Endothelial cell of hepatic sinusoid (primary cell): ENCODE results near the gene TTC33.
"Not testable (repeated sequence)": the region's sequence is repeated elsewhere in the genome, so short reads cannot be mapped to it uniquely, and the experiment has no call there.

Experiments used
- in situ Hi-C: cut with HindIII; loops from 2 replicates; pipeline ENCODE4 v1.10.0; 2017; ENCODE audit warnings: low sequenced_read_pairs

TTC33 gene

GRCh38 chr5:40722497-40722911, 33.3 kb downstream of the TTC33 start:
- in situ Hi-C loops: not testable (repeated sequence)

DNA sequence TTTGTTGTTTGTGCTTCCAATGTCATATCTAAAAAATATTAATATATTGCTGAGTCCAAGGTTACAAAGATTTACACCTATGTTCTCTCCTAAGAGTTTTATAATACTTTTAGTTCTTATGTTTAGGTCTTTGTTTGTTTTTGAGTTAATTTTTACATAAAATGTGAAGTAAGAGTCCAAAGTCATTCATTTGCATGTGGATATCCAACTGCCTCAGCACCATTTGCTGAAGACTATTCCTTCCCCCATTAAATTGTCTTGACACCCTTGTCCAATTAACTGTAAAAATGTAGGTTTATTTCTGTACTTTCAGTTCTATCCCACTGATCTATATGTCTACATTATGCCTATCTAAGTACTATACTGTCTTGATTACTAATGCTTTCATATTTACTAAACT, 35.7 kb downstream of the TTC33 start:
- in situ Hi-C loops: no loop called here

GRCh38 chr5:40717281-40717680, 38.5 kb downstream of the TTC33 start:
- in situ Hi-C loops: no loop called here

- in situ Hi-C loops: no loop called here
Measured at GRCh38 chr5:40716590-40716989, 39.2 kb downstream of the TTC33 start.

DNA sequence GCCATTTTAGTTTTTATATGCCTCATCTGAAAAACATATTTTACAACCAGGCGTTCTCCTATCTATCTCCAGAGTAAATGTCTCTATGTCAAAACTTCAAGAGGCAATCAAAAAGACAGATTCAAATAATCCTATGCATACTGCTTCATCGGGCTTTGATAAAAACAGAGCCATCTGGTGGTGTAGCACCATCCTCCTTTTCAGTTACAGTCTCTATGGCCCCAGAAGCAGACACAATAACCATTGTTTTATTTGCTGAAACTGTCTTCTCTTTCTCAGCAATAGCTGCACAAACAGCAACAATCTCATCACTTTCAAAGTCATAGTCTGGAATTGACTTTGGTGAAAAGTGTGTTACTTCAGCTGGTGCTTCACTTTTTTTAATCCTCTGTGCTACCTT, 39.8 kb downstream of the TTC33 start:
- in situ Hi-C loops: no loop called here

DNA sequence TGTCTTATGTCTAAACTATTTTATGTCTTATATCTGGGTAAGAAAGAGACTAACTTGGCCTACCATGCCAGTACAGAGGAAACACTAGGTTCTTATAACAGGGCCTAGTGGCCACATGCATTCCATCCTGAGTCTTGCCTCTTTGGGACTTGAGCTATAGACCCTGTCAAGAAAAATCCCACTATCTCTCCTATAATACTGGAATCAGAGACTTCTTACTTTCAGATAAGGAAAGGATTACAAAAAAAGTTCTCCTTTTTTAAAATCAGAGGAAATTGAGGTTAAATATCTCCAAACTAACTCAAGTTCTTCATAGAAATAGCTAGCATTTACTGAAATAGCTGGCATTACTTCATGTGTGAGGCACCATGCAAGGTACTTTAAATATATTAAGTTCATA, 41.8 kb downstream of the TTC33 start:
- in situ Hi-C loops: no loop called here

- in situ Hi-C loops: not testable (repeated sequence)
Measured at GRCh38 chr5:40710575-40710974, 45.2 kb downstream of the TTC33 start.

- in situ Hi-C loops: not testable (repeated sequence)
Measured at GRCh38 chr5:40705484-40705883, 50.3 kb downstream of the TTC33 start.

DNA sequence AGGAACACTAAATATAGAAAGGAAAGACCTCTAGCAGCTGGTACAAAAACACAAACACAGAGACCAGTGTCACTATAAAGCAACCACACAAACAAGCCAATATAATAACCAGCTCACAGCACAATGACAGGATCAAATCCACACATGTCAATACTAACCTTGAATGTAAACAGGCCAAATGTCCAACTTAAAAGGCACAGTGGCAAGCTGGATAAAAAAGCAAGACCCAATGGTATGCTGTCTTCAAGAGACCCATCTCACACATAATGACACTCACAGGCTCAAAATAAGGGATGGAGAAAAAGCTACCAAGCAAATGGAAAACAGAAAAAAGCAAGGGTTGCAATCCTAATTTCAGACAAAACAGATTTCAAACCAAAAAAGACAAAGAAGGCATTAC, 53.7 kb downstream of the TTC33 start:
- in situ Hi-C loops: not testable (repeated sequence)

- in situ Hi-C loops: no loop called here
Measured at GRCh38 chr5:40700116-40700782, 55.5 kb downstream of the TTC33 start.

- in situ Hi-C loops: no loop called here
Measured at GRCh38 chr5:40694433-40694832, 61.3 kb downstream of the TTC33 start.

- in situ Hi-C loops: no loop called here
Measured at GRCh38 chr5:40691894-40692293, 63.9 kb downstream of the TTC33 start.

GRCh38 chr5:40690267-40690666, 65.5 kb downstream of the TTC33 start:
- in situ Hi-C loops: no loop called here

- in situ Hi-C loops: loop anchor here (5.0 kb wide), 2 partner anchors 972 to 1102 kb away; no protein-coding TSS in a partner anchor
Measured at GRCh38 chr5:40689438-40689837, 66.3 kb downstream of the TTC33 start.

DNA sequence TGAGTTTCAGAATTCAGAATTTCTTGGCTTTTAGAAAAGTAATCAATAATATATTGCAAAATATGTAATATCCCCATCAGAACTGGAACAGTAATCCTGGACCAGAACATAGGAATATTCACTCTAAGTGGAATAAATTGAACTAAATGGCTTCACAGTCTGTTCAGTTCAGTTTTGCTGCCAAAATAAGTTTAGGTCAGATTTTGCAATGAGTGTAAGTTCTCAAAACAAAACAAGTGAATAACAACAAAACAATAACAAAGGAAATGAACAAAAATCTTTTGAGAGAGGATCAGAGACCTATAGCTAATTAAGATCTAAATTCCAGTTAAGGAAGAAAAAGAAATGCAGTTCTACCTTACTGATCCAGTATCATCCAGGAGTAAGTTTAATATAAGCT, 66.8 kb downstream of the TTC33 start:
- in situ Hi-C loops: loop anchor here (5.0 kb wide), 2 partner anchors 972 to 1102 kb away; no protein-coding TSS in a partner anchor

DNA sequence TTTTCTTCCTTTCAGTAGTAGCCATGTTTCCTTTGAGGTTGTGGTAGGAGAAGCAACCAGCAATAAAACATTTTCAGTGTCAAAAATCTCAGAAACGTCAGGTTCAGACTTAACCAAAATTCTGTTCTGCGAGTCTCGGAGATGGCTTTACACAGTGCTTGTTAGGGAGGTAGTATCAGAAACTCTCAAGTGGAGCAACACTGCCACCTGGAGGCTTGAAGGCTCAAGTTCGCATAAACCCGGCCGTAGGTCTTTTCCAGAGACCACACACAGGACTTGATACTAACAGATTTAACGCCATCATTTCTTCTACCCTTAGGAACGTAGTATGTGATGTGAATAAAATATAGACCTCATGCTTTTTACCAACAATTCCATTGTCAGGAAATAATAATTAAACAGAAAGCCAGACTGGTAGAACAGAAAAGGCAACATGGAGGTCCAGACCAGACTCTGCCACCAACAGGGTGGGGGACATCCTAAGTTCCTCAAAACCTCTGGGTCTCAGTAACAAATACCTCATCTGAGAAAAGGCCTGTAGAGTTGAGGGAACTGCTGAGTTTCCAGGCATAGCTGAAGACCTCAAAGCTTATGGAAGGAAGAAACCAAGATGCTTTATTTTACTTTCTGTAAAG, 67.5 kb downstream of the TTC33 start:
- in situ Hi-C loops: loop anchor here (5.0 kb wide), 2 partner anchors 971 to 1101 kb away; no protein-coding TSS in a partner anchor

DNA sequence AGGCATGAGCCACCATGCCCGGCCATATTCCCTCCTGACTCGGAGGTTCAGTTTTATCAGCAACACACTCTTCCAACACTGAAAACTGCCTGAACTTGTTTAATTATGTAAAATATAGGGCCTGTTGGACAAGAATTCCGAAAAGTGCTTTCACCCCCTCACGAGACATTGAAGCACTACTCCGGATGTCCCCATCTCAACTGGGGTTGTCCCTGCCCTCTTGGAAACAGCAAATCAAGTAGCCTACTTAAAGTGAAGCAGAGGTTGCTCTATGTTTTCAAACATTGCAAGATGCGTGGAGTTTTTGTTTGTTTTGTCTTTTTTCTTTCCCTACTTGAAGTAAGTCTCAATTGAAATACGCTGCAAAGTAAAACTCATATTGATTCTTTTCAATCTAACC, 68.4 kb downstream of the TTC33 start:
- in situ Hi-C loops: loop anchor here (5.0 kb wide), 2 partner anchors 970 to 1100 kb away; no protein-coding TSS in a partner anchor

GRCh38 chr5:40685976-40686486, 69.7 kb downstream of the TTC33 start:
- in situ Hi-C loops: loop anchor here (5.0 kb wide), 2 partner anchors 969 to 1099 kb away; no protein-coding TSS in a partner anchor

- in situ Hi-C loops: loop anchor here (5.0 kb wide), 2 partner anchors 968 to 1098 kb away; no protein-coding TSS in a partner anchor
Measured at GRCh38 chr5:40685193-40685592, 70.6 kb downstream of the TTC33 start.

DNA sequence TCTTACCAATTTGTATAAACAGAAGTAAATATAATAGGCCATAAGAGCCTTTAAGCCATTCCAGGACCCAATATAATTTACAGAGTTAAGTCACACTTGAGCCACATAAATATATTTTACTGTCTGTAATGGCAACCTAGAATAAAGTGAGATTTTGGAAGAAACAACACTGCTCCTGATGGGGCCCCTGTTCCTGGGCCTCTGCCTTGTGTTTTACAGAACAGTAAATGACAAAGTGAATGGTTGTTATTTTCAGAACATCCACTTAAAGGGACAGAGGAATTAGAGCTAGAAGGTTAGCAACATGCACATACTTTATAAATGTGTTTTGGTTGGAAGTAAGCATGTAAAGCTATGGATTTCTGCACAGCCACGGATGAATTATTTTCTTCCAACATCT, 72.5 kb downstream of the TTC33 start:
- in situ Hi-C loops: no loop called here

GRCh38 chr5:40682154-40683017, 73.4 kb downstream of the TTC33 start:
- in situ Hi-C loops: no loop called here
